Measurements from ENCODE around the gene DAB2IP. TPM values are rescaled to one million over a fixed set of nuclear protein-coding genes. Genes with fewer than 3 reads are reported as not detected.

Gene DAB2IP
- total RNA-seq, 1 experiment from 2014 or later, result 46.7 TPM

GRCh38 chr9:121692606-121693387, 41.4 kb downstream of the DAB2IP start:
- Histone ChIP-seq H3K79me2 (ENCODE audit: low read depth) (no peaks in the 10 kb centered on the region), H3K27ac (peak overlapping the region; percentile 48; the same call in 1 of the 2 replicates), H3K4me2 (peak overlapping the region; percentile 18; the same call in 1 of the 2 replicates), H3K9me2 (ENCODE audit: insufficient read depth) (no peaks in the 10 kb centered on the region), H4K20me1 (ENCODE audit: insufficient read depth) (no peaks in the 10 kb centered on the region), H3K36me3 (ENCODE audit: low read depth) (no peaks in the 10 kb centered on the region), H3K4me3 (no peak overlapping the region), H3K4me1 (replicated peaks; ENCODE audit: insufficient read depth) (peaks cover 14% of the 10 kb centered on the region), H3F3A (ENCODE audit: insufficient read depth, low read depth) (peaks cover 32% of the 10 kb centered on the region; the same call in 1 of the 2 replicates), H2AFZ (no peak overlapping the region), H3K27me3 (ENCODE audit: insufficient read depth, low read depth) (no peaks in the 10 kb centered on the region), H3K9me3 (ENCODE audit: insufficient read depth, low read depth) (no peaks in the 10 kb centered on the region)
- DNase-seq, result peak; percentile 83 to 91
- ChIA-PET POLR2A (ENCODE audit: unreplicated experiment) (interaction anchor here (0.5 kb wide), 1 partner anchor 68 kb away, joined by 14 read pairs; no protein-coding TSS in a partner anchor), CTCF (interaction anchor here (1.1 to 1.2 kb wide), 2 partner anchors 27 to 43 kb away, joined by 3 to 6 read pairs; no protein-coding TSS in a partner anchor)
- BruUV-seq (replicated peaks), result no TSS peak
- TF ChIP-seq EZH2 (IDR thresholded peaks at IDR 0.05; ENCODE audit: low read depth) (no peak), CTCF (conservative IDR thresholded peaks at IDR 0.05) (no peak)
- intact Hi-C loops (cut with micrococcal nuclease; ENCODE audit: unreplicated experiment), result loop anchor here (1.0 to 10.0 kb wide), 5 partner anchors 44 to 431 kb away; partner anchors contain the start of gene TTLL11

- intact Hi-C loops (cut with micrococcal nuclease; ENCODE audit: unreplicated experiment), result loop anchor here (2.0 to 10.0 kb wide), 3 partner anchors 43 to 401 kb away; partner anchors contain the start of gene TTLL11
- Histone ChIP-seq H3F3A (ENCODE audit: insufficient read depth, low read depth) (peaks cover 36% of the 10 kb centered on the region; the same call in 1 of the 2 replicates), H3K4me1 (replicated peaks; ENCODE audit: insufficient read depth) (peaks cover 14% of the 10 kb centered on the region), H3K9me3 (ENCODE audit: insufficient read depth, low read depth) (no peaks in the 10 kb centered on the region), H3K36me3 (ENCODE audit: low read depth) (no peaks in the 10 kb centered on the region), H3K9me2 (ENCODE audit: insufficient read depth) (no peaks in the 10 kb centered on the region), H2AFZ (no peak overlapping the region), H3K27ac (no peak overlapping the region), H3K4me2 (no peak overlapping the region), H3K4me3 (no peak overlapping the region), H3K79me2 (ENCODE audit: low read depth) (no peaks in the 10 kb centered on the region), H4K20me1 (ENCODE audit: insufficient read depth) (no peaks in the 10 kb centered on the region), H3K27me3 (ENCODE audit: insufficient read depth, low read depth) (no peaks in the 10 kb centered on the region)
- BruUV-seq (replicated peaks), result no TSS peak
- CTCF ChIA-PET, result interaction anchor here (1.2 kb wide), 1 partner anchor 27 kb away, joined by 6 read pairs; no protein-coding TSS in a partner anchor
- no peak for TF ChIP-seq EZH2 (IDR thresholded peaks at IDR 0.05; ENCODE audit: low read depth)
- no peak for TF ChIP-seq CTCF (conservative IDR thresholded peaks at IDR 0.05)
- DNase-seq, result no peak
- POLR2A ChIA-PET (ENCODE audit: unreplicated experiment), result no interaction called here
Observed at GRCh38 chr9:121693388-121693670, 41.9 kb downstream of the DAB2IP start.

GRCh38 chr9:121694001-121694400, 42.6 kb downstream of the DAB2IP start:
- no peaks in the 10 kb centered on the region for H3K9me3 ChIP-seq (ENCODE audit: insufficient read depth, low read depth)
- no peak for DNase-seq
- intact Hi-C loops (cut with micrococcal nuclease; ENCODE audit: unreplicated experiment), result loop anchor here (5.0 to 10.0 kb wide), 2 partner anchors 57 to 401 kb away; partner anchors contain the start of gene TTLL11
- ChIA-PET CTCF (no interaction called here), POLR2A (ENCODE audit: unreplicated experiment) (no interaction called here)
- no peak overlapping the region for H3K4me2 ChIP-seq
- H3K27ac ChIP-seq, result no peak overlapping the region
- no TSS peak for BruUV-seq (replicated peaks)
- H3K4me1 ChIP-seq (replicated peaks; ENCODE audit: insufficient read depth), result peaks cover 14% of the 10 kb centered on the region
- H3K79me2 ChIP-seq (ENCODE audit: low read depth), result no peaks in the 10 kb centered on the region
- no peak overlapping the region for H3K4me3 ChIP-seq
- H2AFZ ChIP-seq, result no peak overlapping the region
- no peaks in the 10 kb centered on the region for H3K9me2 ChIP-seq (ENCODE audit: insufficient read depth)
- H3K27me3 ChIP-seq (ENCODE audit: insufficient read depth, low read depth), result no peaks in the 10 kb centered on the region
- no peaks in the 10 kb centered on the region for H4K20me1 ChIP-seq (ENCODE audit: insufficient read depth)
- TF ChIP-seq CTCF (conservative IDR thresholded peaks at IDR 0.05), result no peak
- TF ChIP-seq EZH2 (IDR thresholded peaks at IDR 0.05; ENCODE audit: low read depth), result no peak
- H3K36me3 ChIP-seq (ENCODE audit: low read depth), result no peaks in the 10 kb centered on the region
- H3F3A ChIP-seq (ENCODE audit: insufficient read depth, low read depth), result peaks cover 37% of the 10 kb centered on the region; the same call in 1 of the 2 replicates

Data from PC-9 (cell line).